Uterine smooth muscle cell (primary cell): ENCODE measurements around the gene TBRG4. TPM values are rescaled to one million over a fixed set of nuclear protein-coding genes. Genes with fewer than 3 reads are reported as not detected.

Source experiments
- total RNA-seq: library from RNA; depleted of rRNA; stranded (reverse); fragments of >200 nt; gene quantifications from 2 replicates; pipeline ENCODE4 v1.2.3, GENCODE V29; 2014

TBRG4 gene
- total RNA-seq = 64.7 and 93.0 TPM in 2 replicates

GRCh38 chr7:45111298-45112223 lies at the start of gene TBRG4:
Gene TBRG4 (minus strand): TSS chr7:45111697. CDS start chr7:45109237, 2,460 bp downstream.

DNA sequence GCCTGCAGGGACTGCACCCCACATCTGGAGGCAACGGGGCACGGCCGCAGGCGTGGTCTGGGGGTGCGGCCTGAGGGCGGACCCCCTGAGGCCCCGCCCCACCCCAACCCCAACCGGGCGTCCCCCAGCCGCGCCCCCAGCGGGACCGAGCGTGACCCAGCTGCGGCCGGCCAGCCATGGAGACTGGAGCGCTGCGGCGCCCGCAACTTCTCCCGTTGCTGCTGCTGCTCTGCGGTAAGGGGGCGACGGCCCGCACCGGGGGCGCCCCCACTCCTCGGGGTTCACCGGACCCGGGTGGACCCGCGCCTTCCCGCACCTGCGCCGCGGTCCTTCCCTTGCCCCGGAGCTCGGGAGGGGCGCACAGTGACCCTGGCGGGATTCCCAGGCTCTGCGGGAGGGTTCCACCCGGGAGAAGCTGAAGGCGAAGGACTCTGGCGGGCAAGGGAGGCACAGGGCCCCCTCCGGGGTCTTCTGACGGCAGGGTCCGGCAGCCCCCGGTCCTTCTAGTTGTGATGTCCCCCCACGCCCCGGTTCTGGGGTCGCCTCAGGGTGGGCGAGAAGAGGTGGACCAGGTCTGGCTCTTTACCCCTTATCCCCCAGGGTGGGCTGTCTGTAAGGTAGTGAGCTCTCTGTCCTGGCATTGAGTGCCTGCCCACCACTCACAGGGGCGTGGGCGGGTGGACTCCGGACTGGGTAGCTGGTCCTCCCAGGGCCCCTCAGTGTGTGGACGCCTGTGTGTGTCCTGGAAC lies 46.3 kb upstream of the TBRG4 start, which contains the start of gene RAMP3:
Gene RAMP3, plus strand, starts transcription at position 139 of the 749 bp plus-strand sequence. Its CDS starts 38 bp downstream, at position 177.

DNA sequence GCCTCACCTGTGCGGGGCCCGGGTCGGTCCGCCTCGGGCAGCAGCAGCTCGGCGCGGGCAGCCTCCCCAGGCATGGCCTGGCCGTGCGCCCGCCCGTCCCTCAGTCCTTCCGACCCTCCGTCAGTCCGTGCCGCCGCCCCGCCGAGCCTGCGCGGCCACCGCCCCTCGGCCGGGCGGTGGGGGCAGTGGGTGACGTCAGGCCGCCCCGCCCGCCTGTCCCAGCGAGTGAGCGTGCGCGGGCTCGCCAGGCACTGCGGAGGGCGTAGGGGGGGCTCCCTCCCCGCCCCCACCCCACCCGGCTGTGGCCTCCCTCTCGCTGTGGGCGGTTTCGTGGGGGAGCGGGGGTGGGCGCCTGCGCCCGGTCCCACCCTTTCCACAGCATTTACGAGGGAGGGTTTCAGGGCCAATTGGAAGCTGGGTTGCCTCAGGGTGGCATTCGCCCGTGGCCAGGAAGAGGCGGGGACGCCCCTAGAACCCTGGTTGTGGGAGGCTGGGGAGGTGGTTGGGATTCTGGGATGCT lies 22.6 kb downstream of the TBRG4 start, which contains the start of gene NACAD:
Gene NACAD, minus strand, starts transcription at position 149 of the 520 bp plus-strand sequence. Its CDS starts 75 bp downstream, at position 74.

Other genes with a start within 250 kb of the TBRG4 start
- gene PURB, start 226.2 kb downstream of the TBRG4 start, total RNA-seq = 20.9 and 25.0 TPM in 2 replicates
- gene MYO1G, start 132.7 kb downstream of the TBRG4 start, total RNA-seq = 0.11 and 0.12 TPM in 2 replicates
- 56.0 and 88.0 TPM in 2 replicates for gene CCM2, start 111.5 kb downstream of the TBRG4 start, total RNA-seq
- gene NACAD, start 22.7 kb downstream of the TBRG4 start, total RNA-seq = 1.9 and 2.4 TPM in 2 replicates
- gene RAMP3, start 46.1 kb upstream of the TBRG4 start, total RNA-seq = not detected in 2 replicates